GM04503 (cell line): ENCODE measurements around the gene NDUFS2.

Experiments used
- DNase-seq: peaks from one replicate; pipeline ENCODE4 v3.0.0-alpha.2; 2012; ENCODE audit warnings: low read depth

The NDUFS2 gene

DNA sequence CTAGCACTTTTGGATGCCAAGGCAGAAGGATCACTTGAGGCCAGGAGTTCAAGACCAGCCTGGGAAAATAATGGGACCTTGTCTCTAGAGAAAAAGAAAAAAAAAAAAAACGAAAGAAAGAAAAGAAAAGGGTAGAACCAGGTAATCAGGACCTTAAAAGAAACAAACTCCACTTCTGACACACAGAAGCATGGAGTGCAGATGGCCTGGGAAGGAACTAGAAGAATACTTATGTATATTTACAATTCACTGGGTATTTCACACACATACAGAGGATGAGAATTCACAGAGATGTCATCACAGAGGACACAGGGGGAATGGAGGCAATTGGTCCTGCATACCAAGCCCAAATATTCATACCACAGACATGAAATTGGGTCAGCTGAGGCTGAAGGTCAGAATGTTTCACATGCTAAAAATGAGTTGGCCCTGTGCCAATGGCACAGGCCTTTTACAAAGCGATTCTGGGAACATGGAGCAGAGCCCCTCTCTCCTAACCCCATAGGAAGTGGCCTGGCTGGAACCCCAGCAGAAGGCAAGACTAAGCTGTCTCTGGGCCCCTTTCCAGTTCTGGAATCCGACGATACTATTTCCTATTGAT lies 29.3 kb upstream of the NDUFS2 start:
- peak; percentile 96 for DNase-seq

DNA sequence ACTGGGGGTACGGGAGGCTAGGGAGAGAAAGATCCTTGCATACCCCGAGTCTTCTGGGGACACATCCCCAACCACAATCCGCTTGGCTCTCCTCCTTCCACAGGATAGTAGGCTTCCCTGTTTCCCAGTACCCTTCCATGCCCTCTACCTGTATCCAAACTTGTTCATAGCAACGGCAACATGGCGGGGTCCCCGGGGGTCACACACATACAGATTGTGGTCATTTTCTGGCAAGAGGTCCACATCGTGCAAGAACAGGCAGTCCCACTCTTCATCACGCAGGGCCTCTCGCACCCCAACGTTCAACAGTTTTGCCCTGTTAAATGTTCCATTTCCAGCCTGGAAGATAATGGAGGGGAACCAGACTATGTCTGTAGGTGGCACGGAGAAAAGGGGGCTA lies 28.5 kb upstream of the NDUFS2 start:
- no peak for DNase-seq

- DNase-seq, result no peak
These were observed 27.3 kb upstream of the NDUFS2 start for GRCh38 chr1:161174911-161175310.

- no peak for DNase-seq
These were observed 26.3 kb upstream of the NDUFS2 start for GRCh38 chr1:161175771-161176453.

GRCh38 chr1:161176468-161177111 lies 25.6 kb upstream of the NDUFS2 start:
- no peak for DNase-seq

DNA sequence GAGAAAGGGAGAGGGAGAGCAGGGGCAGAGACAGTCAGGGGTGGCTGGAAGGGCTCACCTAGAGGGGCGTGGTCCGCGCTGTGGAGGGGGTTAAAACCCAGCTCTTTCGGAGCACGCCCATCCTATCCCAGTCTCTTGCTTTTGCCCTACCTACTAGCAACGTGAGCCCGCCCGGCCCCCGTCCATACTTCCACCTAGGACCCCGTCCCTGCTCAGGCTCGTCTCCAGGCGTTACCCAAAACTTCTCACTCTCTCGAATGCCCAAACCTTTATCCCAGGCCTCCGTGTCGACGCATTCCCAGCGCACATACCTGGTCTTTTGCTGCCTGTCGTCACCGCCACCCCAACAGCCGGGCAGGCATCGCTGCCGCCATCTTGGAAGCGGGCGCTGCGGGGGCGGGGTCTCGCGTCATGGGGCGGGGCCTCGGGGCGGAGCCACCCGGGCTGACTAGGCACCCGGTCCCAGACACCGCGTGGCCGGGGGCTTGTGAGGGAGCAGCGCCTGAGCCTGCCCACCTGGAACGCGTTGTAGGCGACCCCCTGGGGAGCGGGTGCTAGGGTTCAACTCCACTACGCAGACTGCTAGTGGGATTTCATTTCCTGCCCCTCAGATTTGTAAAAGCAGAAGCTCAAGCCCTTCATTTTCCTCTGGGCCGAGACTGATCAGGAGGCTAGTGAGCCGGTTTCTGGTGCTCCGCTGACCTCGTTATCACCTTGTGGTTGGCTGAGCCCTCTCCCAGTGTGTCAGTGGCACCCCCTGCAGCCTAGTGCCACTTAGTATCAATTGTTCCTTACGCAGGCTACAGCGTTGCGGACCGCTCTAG lies 24.8 kb upstream of the NDUFS2 start, which contains the start of gene B4GALT3:
Gene B4GALT3 (minus strand): TSS at position 396 of the 824 bp plus-strand sequence. CDS start 1,447 bp downstream, outside the sequence.
- no peak for DNase-seq

- no peak for DNase-seq
These were observed 24.3 kb upstream of the NDUFS2 start for GRCh38 chr1:161177936-161178244.

DNA sequence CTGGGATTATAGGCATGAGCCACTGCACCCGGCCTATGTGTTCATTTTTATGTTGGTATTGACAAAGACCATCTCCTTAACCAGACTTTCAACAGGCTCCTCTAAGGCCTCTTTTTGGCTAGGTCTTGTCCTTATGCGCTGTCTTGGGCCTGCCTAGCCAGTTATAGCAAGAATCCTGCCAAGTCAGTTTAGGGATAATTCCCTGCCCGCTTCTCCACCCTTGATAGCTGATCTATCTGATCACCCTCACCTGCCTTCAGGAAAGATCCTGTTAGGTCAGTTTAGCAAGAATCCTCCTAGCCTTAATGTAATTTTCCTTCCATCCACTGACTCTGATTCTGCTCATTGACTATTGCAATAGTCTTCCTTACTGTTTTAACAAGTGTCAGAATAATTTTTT lies 22.5 kb upstream of the NDUFS2 start:
- no peak for DNase-seq

DNA sequence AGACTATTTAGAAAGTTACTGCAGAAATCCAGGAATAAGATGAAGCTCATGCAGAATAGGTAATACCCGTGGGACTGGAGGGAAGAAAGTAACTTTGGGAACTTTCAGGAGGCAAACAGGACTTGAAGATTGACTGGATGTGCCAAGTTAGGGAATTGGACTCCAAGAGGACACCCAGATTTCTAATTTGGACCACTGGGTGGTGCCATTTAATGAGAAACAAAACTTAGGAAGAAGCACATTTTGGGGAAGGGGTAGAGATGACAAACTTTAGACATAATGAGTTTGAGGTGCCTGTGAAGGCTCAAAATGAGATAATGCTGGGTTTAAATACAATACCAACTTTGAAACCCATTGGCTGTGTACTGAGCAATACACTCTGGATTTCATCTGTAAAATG lies 21.5 kb upstream of the NDUFS2 start:
- DNase-seq, result no peak

DNA sequence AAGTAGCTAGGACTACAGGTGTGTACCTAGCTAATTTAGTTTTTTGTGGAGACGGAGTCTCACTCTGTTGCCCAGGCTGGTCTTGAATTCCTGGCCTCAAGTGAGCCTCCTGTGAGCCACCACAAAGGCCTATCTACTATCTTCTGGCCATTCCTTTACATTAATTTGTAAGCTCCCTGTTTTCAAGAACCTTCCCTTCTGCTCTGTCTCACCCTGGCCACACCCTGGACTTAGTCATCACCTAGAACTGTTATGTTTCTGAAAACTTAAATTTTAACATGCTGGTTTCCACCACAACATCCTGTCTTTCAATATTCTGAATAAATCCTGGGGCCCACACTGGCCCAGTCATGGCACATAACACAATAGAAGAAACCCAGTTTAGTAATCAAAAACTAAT lies 20.0 kb upstream of the NDUFS2 start:
- DNase-seq, result no peak

GRCh38 chr1:161185282-161185682 lies 16.9 kb upstream of the NDUFS2 start:
- peak; percentile 72 for DNase-seq

DNA sequence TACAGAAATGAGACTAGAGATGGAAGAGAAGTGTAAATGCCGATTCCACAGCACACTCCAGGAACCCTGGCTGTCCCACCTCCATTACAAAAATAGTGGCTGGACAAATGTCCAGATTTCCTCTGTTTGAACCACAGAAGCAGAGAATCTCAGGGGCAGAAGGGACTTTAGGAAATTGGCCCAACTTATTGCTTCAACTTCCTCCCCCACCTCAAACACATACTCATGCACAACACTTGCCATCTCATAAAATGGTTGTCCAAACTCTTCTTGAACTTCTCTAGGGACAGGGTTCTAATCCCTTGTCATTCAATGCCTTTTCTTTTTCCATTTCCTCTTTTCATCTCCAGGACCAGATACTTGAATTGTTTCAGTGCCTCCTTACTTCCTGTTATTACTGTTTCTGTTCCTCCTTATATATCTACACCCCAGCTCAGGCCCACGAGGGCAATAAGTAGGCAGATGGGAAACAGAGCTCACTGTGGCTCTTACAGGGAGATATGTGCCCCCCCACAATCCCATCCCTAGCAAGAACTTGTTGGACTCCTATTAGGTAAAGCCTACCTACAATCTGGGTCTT lies 16.3 kb upstream of the NDUFS2 start:
- DNase-seq, result no peak

DNA sequence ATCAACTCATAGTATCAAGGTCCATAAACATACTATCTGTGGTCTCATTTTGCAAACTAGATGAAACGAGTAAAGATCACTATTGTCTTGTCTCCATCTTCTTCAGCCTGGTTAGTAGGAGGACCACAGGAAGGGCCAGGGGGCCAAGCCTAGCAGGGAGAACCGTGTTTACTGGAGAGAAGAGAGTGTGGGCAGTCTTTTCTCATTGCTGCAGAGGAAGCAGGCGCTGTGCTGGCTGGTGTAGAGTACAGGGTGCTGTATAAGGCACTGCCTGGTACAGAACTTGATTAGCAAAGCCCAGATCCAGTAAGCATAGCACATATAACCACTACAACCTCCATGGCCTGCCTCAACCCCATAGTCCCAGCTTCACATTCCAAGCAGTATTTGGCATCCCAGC lies 14.9 kb upstream of the NDUFS2 start:
- no peak for DNase-seq

- DNase-seq, result no peak
These were observed 13.8 kb upstream of the NDUFS2 start for GRCh38 chr1:161188381-161188780.

GRCh38 chr1:161189036-161189435 lies 13.1 kb upstream of the NDUFS2 start:
- DNase-seq, result no peak

DNA sequence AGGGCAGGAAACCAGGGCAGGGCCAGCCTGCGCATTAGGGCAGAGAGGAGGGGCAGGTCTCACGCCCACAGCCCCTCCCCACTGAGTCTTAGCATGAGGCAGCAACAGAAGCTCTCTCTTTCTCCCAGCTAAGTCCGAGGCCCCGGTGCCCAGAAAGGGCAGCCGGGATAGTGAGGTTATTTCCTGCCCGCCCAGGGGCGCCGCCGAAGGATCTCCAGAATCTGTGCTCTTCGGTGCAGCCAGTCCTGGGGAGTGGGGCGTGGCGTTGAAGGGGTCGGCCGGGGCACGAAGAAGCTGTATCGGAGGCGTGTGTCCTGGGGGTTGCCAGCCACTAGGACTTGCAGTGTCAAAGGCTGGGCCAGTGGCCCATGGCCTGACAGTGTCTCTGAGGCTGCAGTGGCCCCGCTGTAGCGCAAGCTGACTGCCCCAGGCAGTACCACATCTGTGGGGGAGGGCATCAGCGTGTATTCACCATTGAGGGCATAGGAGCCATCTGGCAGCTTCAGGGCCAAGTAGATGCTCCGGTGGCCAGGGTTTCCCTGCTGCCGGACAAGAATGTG lies 11.1 kb upstream of the NDUFS2 start:
- DNase-seq, result no peak

- no peak for DNase-seq
These were observed 10.2 kb upstream of the NDUFS2 start for GRCh38 chr1:161191971-161192370.

GRCh38 chr1:161192476-161193465 lies 9.4 kb upstream of the NDUFS2 start:
- no peak for DNase-seq

DNA sequence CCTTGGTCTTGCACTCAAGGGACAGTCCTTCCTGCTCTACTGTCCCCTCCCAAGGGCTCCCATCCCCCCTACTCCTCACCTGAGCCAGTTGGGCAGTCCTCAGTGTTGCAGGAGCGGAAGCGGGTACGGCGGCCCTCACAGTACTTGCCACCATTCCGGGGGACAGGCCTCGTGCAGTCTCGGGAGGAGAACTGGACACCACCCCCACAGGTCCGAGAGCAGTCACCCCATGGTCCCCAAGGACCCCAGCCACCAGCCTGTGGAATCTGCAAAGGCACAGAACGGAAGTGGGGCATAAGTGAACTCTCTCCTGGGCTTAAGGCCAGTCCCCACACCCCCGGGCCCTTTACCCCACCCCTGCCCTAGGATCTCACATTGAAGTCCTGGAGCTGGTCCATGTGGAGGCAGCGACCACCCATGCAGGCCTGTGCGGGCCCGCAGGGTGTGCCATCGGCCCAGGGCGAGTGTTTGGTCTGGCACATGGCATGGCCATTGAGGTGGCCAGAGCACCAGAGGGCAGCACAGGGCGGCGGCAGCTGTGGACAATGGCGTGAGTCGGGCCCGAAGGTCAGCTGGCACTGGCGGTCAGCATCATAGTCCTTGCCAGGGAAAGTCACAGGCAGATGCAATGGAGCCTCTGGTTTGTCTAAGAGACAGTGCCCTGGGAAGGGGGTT lies 8.5 kb upstream of the NDUFS2 start:
- no peak for DNase-seq

DNA sequence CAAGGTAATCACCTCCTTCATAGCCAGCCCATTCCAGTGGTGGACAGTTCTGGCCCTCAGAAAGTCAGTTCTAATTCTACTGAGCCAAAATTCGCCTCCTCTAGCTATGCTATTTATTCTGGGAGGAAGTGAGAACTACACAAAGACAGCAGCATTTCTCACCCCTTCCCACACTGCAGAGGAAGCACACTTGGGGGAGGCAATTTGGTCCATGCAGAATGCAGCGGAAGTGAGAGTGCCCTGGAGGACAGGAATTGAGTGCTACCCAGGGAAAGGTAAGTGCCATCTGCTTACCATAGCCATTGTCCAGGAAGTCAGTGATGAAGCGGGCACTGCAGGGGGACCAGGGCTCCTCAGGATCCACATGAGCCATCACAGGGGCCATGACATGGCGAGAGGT lies 7.0 kb upstream of the NDUFS2 start:
- no peak for DNase-seq
